Mesenteric fat pad (tissue), 1 donor: Measurements from ENCODE around the gene MELTF. TPM values are rescaled to one million over a fixed set of nuclear protein-coding genes. Genes with fewer than 3 reads are reported as not detected.

Experiments used
- DNase-seq: peaks from one replicate; pipeline ENCODE4 v3.0.0-alpha.2; 2020; ENCODE audit warnings: low spot score
- total RNA-seq: library from RNA; stranded (reverse); fragmentation: NEBNext Ultra II Directional; extraction: Animal tissue kit (Norgen Biotek cat#: 25700); gene quantifications from one replicate; pipeline ENCODE4 v1.2.1, GENCODE V29; 2021
- donor health status: DM: yes; HTN: yes; CAD: no.

The MELTF gene
- total RNA-seq, 1 donor from 2014 or later = 28.2 TPM

- DNase-seq = peak; percentile 85
These were observed 2.3 kb downstream of the MELTF start for GRCh38 chr3:197027151-197027895.

GRCh38 chr3:197026481-197026866 lies 3.1 kb downstream of the MELTF start:
- DNase-seq = peak; percentile 89

GRCh38 chr3:197025736-197026480 lies 3.7 kb downstream of the MELTF start:
- DNase-seq = no peak

- peak; percentile 81 for DNase-seq
These were observed 4.5 kb downstream of the MELTF start for GRCh38 chr3:197024881-197025735.

- DNase-seq = peak; percentile 84
These were observed 5.5 kb downstream of the MELTF start for GRCh38 chr3:197023998-197024651.

GRCh38 chr3:197023241-197023997 lies 6.2 kb downstream of the MELTF start:
- DNase-seq = no peak

- DNase-seq = peak; percentile 81
These were observed 7.0 kb downstream of the MELTF start for GRCh38 chr3:197022405-197023231.

GRCh38 chr3:197021729-197022404 lies 7.8 kb downstream of the MELTF start:
- no peak for DNase-seq

GRCh38 chr3:197021231-197021630 lies 8.4 kb downstream of the MELTF start:
- peak; percentile 79 for DNase-seq

- peak; percentile 39 for DNase-seq
These were observed 10.1 kb downstream of the MELTF start for GRCh38 chr3:197019535-197019934.

GRCh38 chr3:197019021-197019420 lies 10.6 kb downstream of the MELTF start:
- DNase-seq = no peak

GRCh38 chr3:197017003-197017402 lies 12.6 kb downstream of the MELTF start:
- DNase-seq = no peak

- no peak for DNase-seq
These were observed 13.6 kb downstream of the MELTF start for GRCh38 chr3:197015790-197016736.

- no peak for DNase-seq
These were observed 14.6 kb downstream of the MELTF start for GRCh38 chr3:197014942-197015575.

- no peak for DNase-seq
These were observed 15.6 kb downstream of the MELTF start for GRCh38 chr3:197014024-197014423.

- DNase-seq = no peak
These were observed 17.1 kb downstream of the MELTF start for GRCh38 chr3:197012540-197012883.

GRCh38 chr3:197011780-197012539 lies 17.7 kb downstream of the MELTF start:
- no peak for DNase-seq
